HG02852 (cell line): ENCODE results near the gene CIAPIN1.
"Not testable (repeated sequence)": the region's sequence is repeated elsewhere in the genome, so short reads cannot be mapped to it uniquely, and the experiment has no call there.

Experiments
- ATAC-seq: cut with Tn5 transposase; IDR thresholded peaks from one replicate; pipeline ENCODE4 v1.9.1; 2021; ENCODE audit warnings: mild to moderate bottlenecking, moderate library complexity; ENCODE audit not compliant: unreplicated experiment

Gene CIAPIN1

DNA sequence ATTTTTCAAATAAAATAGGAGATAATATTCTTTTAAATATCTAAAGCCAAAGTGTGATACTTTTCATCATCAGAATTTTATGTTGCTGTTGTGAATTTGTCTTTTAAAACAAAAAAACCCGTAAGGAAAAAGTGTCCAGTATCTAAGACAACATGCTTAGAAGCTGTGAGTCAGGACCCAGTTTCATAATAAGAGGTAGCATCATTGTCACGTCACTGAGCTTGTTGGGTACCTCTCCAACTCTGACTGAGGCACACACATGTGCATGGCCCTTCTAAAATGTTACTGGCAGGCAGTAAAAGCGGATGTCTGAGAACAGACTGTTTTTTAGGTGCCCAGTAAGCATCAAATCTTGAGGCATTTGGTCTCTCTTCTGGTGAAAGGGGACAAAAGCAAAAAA is 2.5 kb downstream of the CIAPIN1 start:
- ATAC-seq = no peak

DNA sequence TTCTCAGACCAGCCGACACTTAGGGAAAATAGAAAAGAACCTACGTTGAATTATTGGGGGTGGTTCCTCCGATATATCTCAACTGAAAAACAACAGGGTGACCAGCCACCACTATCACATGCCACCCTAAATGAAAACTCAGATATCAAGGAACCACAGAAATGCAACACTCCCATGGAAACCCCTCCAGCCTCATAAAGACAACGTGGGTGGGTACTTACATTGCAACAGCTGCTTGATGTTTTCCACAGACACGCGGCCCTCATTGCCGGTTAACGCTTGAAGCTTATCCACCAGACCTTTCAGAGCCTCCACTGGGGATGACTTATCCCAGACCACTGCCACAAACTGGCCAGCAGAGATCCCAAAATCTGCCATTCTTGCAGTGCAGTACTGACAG is 6.6 kb downstream of the CIAPIN1 start:
- not testable (repeated sequence) for ATAC-seq

DNA sequence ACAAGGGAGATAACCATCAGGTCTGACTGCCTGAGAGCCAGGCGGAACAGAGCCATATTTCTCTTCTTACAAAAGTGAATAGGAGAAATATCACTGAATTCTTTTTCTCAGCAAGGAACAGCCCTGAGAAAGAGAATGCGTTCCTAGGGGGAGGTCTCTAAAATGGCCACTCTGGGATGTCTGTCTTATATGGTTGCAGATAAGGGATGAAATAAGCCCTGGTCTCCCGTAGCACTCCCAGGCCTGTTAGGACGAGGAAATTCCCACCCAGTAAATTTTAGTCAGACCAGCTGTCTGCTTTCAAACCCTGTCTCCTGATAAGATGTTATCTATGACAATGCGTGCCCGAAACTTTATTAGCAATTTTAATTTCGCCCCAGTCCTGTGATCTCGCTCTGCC is 7.2 kb downstream of the CIAPIN1 start:
- not testable (repeated sequence) for ATAC-seq

DNA sequence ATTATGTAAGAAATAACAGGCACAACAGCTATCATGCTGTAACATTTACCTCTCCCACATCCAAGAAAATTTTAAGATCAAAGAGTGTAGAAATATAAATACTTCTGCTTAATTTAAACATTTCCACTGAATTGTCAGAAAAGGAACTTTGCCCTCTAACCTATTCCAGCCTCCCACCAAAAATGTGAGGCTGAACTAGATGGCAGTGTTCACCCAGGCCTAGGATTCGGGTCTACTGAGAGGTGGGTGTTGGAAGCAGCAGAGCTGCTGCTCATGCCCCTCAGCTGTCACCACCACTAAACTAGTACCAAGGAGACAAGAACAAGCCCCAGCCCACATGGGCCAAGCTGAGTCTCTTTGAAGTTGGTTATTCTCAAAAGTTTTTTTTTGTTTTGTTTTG is 11.3 kb downstream of the CIAPIN1 start:
- ATAC-seq = no peak

DNA sequence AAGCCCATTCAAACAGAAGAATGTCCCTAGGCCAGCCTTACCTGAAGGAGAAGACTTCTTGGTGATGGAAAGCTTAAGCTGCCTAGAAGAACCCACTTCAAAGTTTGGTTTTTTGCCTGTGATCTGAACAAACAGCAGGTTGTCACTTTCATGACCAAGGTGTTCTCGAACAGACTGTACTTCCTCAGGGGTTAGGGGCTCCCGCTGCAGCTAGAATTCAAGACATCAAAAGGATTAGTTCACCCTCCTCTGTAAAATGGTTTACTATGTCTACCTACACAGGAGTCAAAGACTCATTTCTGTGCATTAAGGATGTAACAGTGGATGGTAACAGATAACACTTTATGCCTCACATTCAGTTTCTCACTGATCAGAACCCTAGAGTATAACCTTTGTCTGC is 13.2 kb downstream of the CIAPIN1 start:
- ATAC-seq = no peak

DNA sequence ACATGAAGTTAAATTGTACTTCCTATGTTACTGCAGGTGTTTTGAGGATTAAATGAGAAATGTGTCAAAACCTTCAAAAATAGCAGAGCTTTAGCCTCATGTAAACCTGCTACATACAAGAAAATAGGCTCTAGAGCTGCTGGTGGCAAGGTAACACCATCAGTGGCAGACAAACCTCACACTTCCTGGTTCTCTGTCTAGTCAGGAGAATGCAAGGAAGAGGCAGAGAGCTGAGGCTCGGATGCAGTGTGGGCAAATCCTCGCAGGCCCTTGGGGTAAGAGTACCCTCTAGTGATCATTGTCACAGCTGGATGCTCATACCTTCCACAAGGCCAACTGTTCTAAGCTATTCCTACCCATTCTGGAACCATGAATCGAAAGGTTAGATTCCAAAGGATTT is 14.2 kb downstream of the CIAPIN1 start:
- no peak for ATAC-seq

DNA sequence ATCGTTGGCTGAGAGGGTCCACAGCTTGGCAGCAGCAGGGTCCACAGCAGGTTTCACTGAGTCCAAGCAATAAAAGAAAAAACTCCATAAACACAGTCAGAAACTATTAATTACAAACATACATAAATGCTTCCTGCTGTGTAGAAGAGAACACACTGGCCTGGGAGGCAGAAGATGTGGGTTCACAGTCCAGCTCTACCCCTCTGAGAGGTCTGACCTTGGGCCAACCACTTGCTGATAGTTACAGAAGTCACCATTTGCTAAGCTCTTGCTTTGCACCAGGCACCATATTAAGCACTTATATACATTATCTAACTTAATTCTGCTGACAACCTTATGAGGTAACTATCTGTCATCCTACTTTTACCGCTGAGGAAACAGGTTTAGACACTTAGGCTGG is 14.7 kb downstream of the CIAPIN1 start:
- no peak for ATAC-seq

DNA sequence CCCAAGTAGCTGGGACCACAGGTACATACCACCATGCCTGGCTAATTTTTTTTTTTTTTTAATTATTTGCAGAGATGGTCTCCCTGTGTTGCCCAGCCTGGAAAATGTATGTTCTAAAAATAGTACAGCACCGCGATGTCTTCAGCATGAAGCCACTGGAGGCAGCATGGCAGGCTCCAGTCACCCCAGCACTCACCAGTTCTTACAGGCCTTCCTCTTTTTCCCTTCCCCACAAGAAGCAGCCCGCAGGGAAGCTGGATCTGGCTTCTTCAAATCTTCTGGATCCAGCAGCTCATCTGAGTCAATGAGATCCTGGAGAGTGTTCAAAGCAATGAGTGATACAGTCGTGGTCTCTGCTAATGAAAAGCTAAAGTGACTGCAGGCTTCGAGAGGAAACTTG is 16.2 kb downstream of the CIAPIN1 start:
- no peak for ATAC-seq

DNA sequence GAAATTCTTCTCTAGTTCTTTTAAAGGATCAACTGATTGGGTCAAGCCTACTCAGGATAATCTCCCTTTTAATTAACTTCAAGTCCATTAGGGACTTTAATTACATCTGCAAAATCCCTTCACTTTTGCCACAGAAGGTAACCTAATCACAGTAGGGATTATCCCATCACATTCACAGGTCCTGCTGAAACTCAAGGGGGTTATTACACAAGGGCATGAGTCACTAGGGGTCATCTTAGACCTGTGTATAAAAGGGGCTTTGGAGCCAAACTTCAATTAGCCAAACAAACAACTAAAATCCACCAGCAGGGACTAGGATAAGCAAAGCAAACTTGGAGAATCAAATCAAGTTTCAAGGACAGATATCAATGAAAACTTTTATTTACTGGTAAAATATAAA is 19.4 kb downstream of the CIAPIN1 start:
- ATAC-seq = no peak

DNA sequence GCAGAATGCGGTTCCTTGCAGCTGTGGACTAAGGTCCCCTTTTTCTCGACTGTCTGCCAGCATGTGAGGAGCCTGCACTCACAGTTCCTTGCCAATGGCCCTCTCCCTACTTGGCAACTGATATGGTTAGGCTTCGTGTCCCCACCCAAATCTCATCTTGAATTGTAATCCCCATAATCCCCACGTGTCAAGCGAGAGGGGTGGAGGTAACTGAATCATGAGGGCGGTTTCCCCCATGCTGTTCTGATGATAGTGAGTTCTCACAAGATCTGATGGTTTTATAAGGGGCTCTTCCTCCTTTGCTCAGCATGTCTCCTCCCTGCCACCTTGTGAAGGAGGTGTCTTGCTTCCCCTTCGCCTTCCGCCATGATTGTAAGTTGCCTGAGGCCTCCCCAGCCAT is 19.9 kb downstream of the CIAPIN1 start:
- no peak for ATAC-seq

DNA sequence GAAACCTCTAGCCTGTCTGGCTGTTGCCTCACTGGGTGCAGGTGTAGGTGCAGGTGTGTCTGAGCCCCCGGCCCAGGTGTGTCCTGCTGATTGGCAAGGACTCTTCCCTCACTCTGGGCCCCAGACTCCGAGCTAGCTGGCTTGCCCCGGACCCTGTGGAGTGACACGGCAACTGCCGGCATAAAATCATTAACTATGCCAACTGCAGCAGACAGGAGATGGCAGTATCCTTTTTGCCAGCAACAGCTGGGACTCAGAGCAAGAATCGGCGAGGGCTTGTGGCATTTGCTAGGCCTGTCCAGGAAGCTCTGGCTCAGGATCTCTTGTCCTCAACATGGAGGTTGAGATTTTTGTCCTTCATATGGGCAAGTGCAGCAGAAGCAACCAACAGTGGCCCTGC is 20.8 kb downstream of the CIAPIN1 start:
- no peak for ATAC-seq

DNA sequence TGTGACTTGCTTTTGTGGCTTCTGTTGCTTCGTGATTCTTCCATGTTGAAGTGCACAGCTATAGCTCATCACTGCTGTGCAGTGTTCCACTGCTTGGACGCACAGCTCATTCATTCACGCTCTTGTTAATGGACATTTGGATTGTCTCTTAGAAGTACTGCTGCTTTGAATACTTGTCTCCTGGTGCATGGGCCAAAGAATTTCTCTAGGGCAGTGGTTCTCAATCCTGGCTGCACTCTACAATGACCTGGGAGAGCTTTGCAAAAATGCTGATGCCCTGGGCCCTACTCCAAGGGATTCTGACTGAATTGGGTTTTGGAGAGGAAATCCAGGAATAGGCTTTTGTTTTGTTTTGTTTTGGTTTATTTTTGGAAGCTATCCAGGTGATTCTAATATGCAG is 22.6 kb downstream of the CIAPIN1 start:
- no peak for ATAC-seq

DNA sequence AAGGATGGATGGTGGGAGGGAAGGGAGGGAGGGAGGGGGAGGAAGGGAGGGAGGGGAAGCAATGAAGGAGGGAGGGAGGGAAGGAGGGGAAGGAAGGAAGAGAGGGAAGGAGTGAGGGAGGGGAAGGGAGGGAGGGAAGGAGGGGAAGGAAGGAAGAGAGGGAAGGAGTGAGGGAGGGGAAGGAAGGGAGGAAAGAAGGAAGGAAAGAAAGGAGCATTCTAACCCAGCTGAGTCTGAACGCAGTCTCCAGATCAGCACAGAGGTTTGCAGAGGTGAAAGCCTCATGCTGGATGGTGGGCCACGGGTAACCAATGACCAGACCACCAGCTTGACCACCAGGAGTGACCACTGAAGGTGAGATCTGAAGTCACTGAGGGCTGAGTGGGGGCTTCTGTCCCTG is 24.0 kb downstream of the CIAPIN1 start:
- no peak for ATAC-seq

DNA sequence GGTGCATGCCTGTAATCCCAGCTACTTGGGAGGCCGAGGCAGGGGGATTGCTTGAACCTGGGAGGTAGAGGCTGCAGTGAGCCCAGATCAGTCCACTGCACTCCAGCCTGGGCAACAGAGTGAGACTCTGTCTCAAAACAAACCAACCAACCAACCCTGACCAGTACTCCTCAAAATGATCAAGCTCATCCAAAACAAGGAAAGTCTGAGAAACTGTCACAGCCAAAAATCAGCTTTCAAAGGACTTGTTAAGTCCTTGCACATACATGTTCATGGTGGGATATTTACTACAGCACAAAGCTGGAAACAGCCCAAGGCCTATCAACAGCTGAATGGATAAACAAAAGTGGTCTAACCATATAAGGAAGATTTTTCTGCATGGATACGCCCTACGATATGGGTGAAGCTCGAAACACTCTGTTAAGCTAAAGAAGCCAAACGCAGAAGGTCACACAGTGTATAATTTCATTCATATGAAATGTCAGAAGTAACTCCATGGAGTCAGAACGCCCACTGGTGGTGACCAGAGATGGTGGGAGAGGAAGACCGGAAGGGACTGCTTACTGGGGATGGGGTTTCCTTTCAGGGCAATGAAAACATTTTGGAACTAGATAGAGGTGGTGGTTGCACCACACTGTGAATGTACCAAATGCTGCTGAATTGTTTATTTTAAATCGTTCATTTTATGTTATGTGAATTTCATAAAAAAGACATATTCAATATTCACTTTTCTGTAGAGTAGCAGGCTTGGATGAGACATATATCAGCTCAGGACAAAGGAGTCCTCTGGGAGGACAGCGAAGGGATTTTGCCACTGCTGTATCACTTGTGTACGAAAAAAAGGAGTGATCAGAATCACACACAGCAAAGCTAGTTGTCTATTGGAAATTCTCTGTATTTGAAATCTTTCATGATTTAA is 24.9 kb downstream of the CIAPIN1 start:
- no peak for ATAC-seq

DNA sequence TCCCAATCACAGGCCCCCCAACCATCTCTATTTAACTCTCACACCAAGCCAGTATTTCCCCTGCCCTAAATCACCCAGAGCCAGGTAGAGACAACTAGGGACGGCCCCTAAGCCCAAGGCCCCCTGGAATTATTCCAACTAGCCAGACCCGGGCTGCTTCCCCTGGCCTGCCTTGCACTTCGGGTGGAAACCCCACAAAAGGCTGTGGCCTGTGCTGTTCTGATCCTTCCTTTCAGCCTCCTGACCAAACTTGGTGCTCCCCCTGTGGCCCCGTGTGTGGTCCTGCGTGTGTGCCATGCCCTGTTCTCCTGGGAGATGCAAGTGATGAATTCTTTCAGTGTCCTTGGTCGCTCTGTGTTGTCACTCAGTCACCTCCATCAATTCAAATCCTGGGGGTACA is 27.7 kb downstream of the CIAPIN1 start:
- no peak for ATAC-seq

DNA sequence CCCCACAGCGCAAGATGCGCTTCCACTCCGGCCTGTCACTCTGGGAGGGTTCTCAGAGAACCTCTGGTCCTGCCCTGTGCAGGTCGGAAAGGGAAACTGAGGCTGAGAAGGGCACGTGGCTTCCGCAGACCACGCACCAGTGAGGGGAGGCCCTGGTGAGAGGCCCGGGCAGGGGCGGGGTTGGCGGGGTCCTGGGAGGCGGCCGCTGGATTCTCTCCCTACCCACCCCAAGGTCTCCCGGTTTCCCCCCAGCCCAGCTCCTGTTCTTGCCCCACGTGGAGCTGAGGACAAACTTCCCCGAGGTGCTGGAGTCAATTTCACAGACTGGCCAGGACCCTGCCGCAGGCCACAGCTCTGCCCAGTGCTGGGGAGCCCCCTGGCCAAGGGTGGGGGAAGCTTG is 31.1 kb downstream of the CIAPIN1 start:
- ATAC-seq = no peak

DNA sequence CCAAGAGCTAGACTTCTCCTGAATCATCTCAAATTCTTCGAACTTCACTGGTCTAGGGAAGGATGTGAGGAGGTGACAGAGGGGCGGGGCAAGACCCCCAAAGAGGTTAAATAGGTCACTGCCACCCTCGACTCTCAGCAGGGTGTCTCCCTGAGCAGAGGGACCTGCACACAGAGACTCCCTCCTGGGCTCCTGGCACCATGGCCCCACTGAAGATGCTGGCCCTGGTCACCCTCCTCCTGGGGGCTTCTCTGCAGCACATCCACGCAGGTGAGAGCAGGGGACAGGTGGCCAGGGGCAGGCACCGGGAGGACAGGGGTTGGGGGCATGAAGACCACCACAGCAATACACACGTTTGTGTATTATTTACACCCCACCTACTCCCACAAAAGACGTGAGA is 33.5 kb downstream of the CIAPIN1 start:
- no peak for ATAC-seq

DNA sequence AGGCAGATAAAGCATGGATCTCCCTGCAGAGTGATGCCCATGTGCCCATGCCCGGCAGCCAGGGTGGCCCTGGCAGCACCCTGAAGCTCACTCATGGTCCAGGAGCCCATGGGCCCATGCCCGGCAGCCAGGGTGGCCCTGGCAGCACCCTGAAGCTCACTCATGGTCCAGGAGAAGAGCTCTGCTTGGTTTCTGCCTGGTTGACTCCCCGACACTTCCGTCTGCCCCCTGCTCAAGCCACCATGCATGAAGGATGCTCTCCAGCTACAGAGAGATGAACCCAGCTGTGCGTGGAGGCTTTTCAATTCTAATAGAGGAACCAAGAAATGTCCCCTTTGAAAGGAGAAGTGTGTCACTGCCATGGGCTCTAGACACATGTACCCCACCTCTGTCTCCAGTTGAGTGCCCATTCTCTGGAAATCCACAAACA is 33.9 kb downstream of the CIAPIN1 start:
- peak; percentile 68 for ATAC-seq

DNA sequence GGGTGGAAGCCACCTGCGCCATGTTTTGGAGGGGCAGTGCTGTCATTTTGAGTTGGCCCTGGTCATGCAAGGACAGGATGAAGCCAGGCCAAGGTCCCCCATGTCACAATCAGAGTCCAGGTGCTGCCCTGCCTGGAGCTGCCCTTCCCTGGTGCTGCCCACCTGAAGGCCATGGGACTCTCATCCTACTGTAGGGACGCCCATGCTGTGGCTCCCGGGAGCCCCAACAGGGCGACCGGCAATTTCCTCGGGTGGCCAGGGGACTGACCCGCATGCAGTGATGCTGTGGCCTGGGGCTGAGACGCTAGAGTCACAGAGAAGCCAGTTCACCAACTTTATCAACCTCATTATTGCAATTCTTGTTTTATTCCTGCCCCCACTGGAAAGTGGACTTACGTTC is 34.6 kb downstream of the CIAPIN1 start:
- no peak for ATAC-seq

DNA sequence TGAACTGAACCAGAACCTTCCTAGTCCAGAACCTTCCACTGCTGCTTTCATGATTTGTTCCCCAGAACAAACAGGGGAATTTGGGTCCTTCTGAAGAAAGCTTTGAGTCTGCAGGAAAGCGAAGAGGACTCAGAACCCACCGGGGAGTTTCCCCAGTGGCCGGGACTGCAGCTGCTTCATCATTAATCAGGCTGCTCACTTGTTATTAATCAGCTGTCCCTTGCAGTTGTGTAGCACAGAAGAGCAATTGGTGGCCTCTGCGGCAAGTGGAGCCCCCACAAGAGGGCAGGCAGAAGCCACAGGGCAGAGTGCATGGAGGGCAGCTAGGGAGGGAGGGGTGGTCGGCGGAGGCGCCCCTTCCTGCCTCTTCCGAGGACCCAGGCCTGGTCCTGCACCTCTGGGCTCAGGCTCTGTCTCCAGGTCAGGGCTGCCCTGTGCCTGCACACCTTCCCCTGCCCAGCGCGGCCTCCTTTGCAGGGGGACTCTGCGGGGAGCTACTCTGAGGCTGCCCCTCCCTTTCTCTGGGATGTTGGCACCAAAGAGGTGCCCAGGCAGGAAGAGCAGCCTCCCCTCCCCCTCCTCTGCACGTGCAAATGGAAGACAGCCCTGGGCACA is 35.7 kb downstream of the CIAPIN1 start:
- no peak for ATAC-seq

DNA sequence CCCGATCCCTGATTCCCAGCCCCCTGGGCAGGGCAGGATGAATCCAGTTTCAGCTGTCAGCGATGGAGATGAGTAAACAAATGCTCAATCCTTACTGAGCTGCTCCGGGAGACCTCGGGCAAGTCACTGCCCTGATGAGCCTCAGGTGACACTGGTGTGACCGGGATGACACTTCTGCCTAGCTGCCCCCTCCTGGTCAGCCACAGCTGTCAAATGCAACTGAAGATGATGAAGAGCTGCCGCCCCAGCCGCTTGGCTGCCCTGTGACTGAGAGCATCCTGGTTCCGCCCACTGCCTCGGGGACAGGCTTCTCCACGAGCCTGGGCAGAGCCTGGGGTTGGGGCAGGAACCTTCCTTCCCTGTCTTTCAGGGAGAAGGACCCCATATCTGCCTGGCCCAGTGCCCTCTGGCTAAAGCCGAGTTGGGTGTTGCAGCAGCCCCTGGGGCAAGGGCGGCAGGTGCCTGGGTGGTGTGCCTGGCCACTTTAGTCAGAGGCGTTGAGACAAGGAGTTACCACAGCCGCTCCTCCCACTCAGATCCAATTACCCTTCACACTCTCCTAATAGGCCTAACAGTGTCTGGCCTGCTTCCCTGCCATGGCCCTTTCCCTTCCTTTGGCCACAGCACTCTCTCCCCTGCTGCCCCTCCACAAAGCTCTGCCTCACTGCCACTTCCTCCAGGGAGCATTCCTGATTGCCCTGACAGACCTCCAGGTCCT is 37.2 kb downstream of the CIAPIN1 start:
- ATAC-seq = no peak

DNA sequence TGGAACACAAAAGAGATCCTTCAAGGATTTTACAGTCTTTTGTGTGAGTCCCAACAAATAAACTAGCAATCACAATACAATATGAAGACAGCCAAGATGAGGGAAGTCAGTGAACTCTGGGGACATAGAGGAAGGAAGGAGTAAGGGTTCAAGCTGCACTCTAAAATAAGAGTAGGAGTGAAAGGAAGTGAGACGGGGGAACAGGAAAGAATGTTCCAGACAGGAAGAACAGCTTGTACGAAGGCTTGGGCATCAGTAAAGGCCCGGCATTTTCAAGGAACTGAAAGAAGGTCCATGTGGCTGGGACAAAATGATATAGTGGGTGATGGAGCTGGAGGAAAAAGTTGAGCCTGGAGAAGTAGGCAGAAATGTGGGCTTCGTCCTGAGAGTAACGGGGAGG is 38.1 kb downstream of the CIAPIN1 start:
- ATAC-seq = no peak
